ENCODE results near the gene SEMA5B.

The SEMA5B gene

GRCh38 chr3:123019591-123019990 lies 8.0 kb downstream of the SEMA5B start:
- no peak for DNase-seq (ENCODE audit: insufficient read length, low spot score)
- TF ChIP-seq POLR2AphosphoS5 (IDR thresholded peaks at IDR 0.05; ENCODE audit: low read depth, low read length) (no peak), PAX5 (IDR thresholded peaks at IDR 0.05; ENCODE audit: insufficient read depth, low read length, severe bottlenecking) (no peak), POU2F2 (IDR thresholded peaks at IDR 0.05; ENCODE audit: low read depth, low read length) (no peak), SPI1 (IDR thresholded peaks at IDR 0.05; ENCODE audit: low read depth, low read length) (no peak), TAF1 (IDR thresholded peaks at IDR 0.05; ENCODE audit: low read depth, low read length) (no peak), POLR2A (IDR thresholded peaks at IDR 0.05; ENCODE audit: low read depth, low read length) (no peak)
- no peak for FAIRE-seq

DNA sequence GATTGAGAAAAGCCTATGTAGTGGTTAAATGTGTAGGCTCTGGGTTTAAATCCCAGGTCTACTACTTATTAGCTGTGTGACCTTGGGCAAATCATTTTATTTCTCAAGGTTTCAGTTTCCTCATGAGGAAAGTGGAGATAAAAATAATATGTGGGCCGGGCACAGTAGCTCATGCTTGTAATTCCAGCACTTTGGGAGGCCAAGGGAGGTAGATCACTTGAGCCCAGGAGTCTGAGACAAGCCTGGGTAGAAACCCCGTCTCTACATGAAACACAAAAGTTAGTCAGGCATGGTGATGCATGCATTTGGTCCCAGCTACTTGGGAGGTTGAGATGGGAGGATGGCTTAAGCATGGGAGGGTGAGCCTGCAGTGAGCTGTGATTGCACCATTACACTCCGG lies 8.4 kb downstream of the SEMA5B start:
- DNase-seq (ENCODE audit: insufficient read length, low spot score) = no peak
- TF ChIP-seq PAX5 (IDR thresholded peaks at IDR 0.05; ENCODE audit: insufficient read depth, low read length, severe bottlenecking) (no peak), POLR2A (IDR thresholded peaks at IDR 0.05; ENCODE audit: low read depth, low read length) (no peak), POU2F2 (IDR thresholded peaks at IDR 0.05; ENCODE audit: low read depth, low read length) (no peak), POLR2AphosphoS5 (IDR thresholded peaks at IDR 0.05; ENCODE audit: low read depth, low read length) (no peak), SPI1 (IDR thresholded peaks at IDR 0.05; ENCODE audit: low read depth, low read length) (no peak), TAF1 (IDR thresholded peaks at IDR 0.05; ENCODE audit: low read depth, low read length) (no peak)

GRCh38 chr3:123018683-123019082 lies 8.9 kb downstream of the SEMA5B start:
- FAIRE-seq (no peak), DNase-seq (ENCODE audit: insufficient read length, low spot score) (no peak)
- TF ChIP-seq PAX5 (IDR thresholded peaks at IDR 0.05; ENCODE audit: insufficient read depth, low read length, severe bottlenecking) (no peak), POU2F2 (IDR thresholded peaks at IDR 0.05; ENCODE audit: low read depth, low read length) (no peak), POLR2A (IDR thresholded peaks at IDR 0.05; ENCODE audit: low read depth, low read length) (no peak), POLR2AphosphoS5 (IDR thresholded peaks at IDR 0.05; ENCODE audit: low read depth, low read length) (no peak), TAF1 (IDR thresholded peaks at IDR 0.05; ENCODE audit: low read depth, low read length) (no peak), SPI1 (IDR thresholded peaks at IDR 0.05; ENCODE audit: low read depth, low read length) (no peak)

More for the DNA sequence above, 8.4 kb downstream of the SEMA5B start:
- no peak for FAIRE-seq

GRCh38 chr3:123015596-123015995 lies 12.0 kb downstream of the SEMA5B start:
- FAIRE-seq = no peak
- DNase-seq (ENCODE audit: insufficient read length, low spot score) = no peak
- no peak for TF ChIP-seq POLR2A (IDR thresholded peaks at IDR 0.05; ENCODE audit: low read depth, low read length)
- no peak for TF ChIP-seq TAF1 (IDR thresholded peaks at IDR 0.05; ENCODE audit: low read depth, low read length)
- TF ChIP-seq PAX5 (IDR thresholded peaks at IDR 0.05; ENCODE audit: insufficient read depth, low read length, severe bottlenecking) = no peak
- TF ChIP-seq POU2F2 (IDR thresholded peaks at IDR 0.05; ENCODE audit: low read depth, low read length) = no peak
- TF ChIP-seq SPI1 (IDR thresholded peaks at IDR 0.05; ENCODE audit: low read depth, low read length) = no peak
- no peak for TF ChIP-seq POLR2AphosphoS5 (IDR thresholded peaks at IDR 0.05; ENCODE audit: low read depth, low read length)

DNA sequence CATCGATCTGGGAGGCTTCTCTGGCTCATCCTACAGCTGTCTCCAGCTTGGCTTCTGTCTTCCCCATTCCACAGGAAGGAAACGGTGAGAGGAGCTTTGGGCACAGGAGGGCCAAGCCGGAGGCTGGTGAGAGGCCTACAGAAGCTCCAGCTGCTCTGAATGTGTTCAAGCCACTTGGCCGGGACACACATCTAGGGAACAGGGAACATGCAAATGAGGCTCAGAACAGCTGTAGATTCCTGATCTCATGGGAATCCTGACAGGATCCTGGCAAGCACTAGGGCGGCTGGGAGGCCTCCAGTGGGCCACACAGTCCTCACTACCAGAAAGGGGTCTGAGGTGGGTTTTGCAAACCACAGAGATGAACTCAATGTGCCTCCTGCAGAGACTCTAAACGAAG lies 13.7 kb downstream of the SEMA5B start:
- no peak for FAIRE-seq
- DNase-seq (ENCODE audit: insufficient read length, low spot score) = no peak
- TF ChIP-seq POLR2A (IDR thresholded peaks at IDR 0.05; ENCODE audit: low read depth, low read length) (no peak), POLR2AphosphoS5 (IDR thresholded peaks at IDR 0.05; ENCODE audit: low read depth, low read length) (no peak), PAX5 (IDR thresholded peaks at IDR 0.05; ENCODE audit: insufficient read depth, low read length, severe bottlenecking) (no peak), TAF1 (IDR thresholded peaks at IDR 0.05; ENCODE audit: low read depth, low read length) (no peak), SPI1 (IDR thresholded peaks at IDR 0.05; ENCODE audit: low read depth, low read length) (no peak), POU2F2 (IDR thresholded peaks at IDR 0.05; ENCODE audit: low read depth, low read length) (no peak)

- DNase-seq (ENCODE audit: insufficient read length, low spot score) (no peak), FAIRE-seq (no peak)
- TF ChIP-seq POLR2AphosphoS5 (IDR thresholded peaks at IDR 0.05; ENCODE audit: low read depth, low read length) = no peak
- TF ChIP-seq PAX5 (IDR thresholded peaks at IDR 0.05; ENCODE audit: insufficient read depth, low read length, severe bottlenecking) = no peak
- TF ChIP-seq SPI1 (IDR thresholded peaks at IDR 0.05; ENCODE audit: low read depth, low read length) = no peak
- TF ChIP-seq POU2F2 (IDR thresholded peaks at IDR 0.05; ENCODE audit: low read depth, low read length) = no peak
- no peak for TF ChIP-seq POLR2A (IDR thresholded peaks at IDR 0.05; ENCODE audit: low read depth, low read length)
- TF ChIP-seq TAF1 (IDR thresholded peaks at IDR 0.05; ENCODE audit: low read depth, low read length) = no peak
Measured at GRCh38 chr3:123012652-123013051, 14.9 kb downstream of the SEMA5B start.

DNA sequence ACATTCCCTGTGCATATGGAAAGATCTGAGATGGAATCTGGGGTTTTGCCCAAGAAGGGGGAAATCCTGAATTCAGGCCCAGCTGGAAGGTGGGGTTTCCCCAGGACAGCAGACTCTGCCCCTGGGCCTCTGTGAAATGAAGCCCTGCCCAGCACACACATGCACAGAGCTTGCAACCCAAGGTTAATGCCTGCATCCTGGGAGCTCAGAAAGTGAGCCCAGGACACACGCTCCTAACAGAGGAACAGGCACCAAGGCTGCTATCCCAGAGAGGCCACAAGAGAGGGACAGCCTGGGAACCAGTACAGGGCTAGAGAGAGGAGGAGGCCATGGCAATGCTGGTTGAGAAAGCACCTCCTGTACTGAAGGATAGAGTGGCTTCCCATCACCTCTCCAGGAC lies 16.1 kb downstream of the SEMA5B start:
- no peak for FAIRE-seq
- TF ChIP-seq POU2F2 (IDR thresholded peaks at IDR 0.05; ENCODE audit: low read depth, low read length) = no peak
- TF ChIP-seq SPI1 (IDR thresholded peaks at IDR 0.05; ENCODE audit: low read depth, low read length) = no peak
- no peak for TF ChIP-seq TAF1 (IDR thresholded peaks at IDR 0.05; ENCODE audit: low read depth, low read length)
- no peak for TF ChIP-seq PAX5 (IDR thresholded peaks at IDR 0.05; ENCODE audit: insufficient read depth, low read length, severe bottlenecking)
- TF ChIP-seq POLR2AphosphoS5 (IDR thresholded peaks at IDR 0.05; ENCODE audit: low read depth, low read length) = no peak
- TF ChIP-seq POLR2A (IDR thresholded peaks at IDR 0.05; ENCODE audit: low read depth, low read length) = no peak
- DNase-seq (ENCODE audit: insufficient read length, low spot score) = no peak

DNA sequence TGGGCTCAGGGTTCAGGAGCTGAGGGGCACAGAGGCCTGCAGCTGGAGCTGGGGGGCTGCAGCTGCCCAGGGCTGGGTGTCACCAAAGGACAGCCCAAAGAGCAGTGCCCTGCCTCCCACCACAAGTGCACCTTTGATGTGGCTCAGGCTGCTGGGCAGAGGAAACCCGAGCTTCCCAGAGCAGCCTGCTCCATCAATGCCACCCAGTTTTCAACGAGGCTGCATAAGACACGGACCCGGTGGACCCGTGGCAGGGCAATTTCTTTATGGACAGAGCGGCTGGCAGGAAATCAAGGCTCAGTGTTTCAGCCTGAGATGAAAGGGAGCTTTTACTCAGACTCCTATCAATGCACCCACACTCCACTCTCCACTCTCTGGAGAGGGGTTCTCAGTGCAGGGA lies 18.7 kb downstream of the SEMA5B start:
- TF ChIP-seq POLR2AphosphoS5 (IDR thresholded peaks at IDR 0.05; ENCODE audit: low read depth, low read length) (no peak), SPI1 (IDR thresholded peaks at IDR 0.05; ENCODE audit: low read depth, low read length) (no peak), PAX5 (IDR thresholded peaks at IDR 0.05; ENCODE audit: insufficient read depth, low read length, severe bottlenecking) (no peak), POU2F2 (IDR thresholded peaks at IDR 0.05; ENCODE audit: low read depth, low read length) (no peak), TAF1 (IDR thresholded peaks at IDR 0.05; ENCODE audit: low read depth, low read length) (no peak), POLR2A (IDR thresholded peaks at IDR 0.05; ENCODE audit: low read depth, low read length) (no peak)
- FAIRE-seq (no peak), DNase-seq (ENCODE audit: insufficient read length, low spot score) (no peak)

- TF ChIP-seq POLR2AphosphoS5 (IDR thresholded peaks at IDR 0.05; ENCODE audit: low read depth, low read length) (no peak), SPI1 (IDR thresholded peaks at IDR 0.05; ENCODE audit: low read depth, low read length) (no peak), POU2F2 (IDR thresholded peaks at IDR 0.05; ENCODE audit: low read depth, low read length) (no peak), POLR2A (IDR thresholded peaks at IDR 0.05; ENCODE audit: low read depth, low read length) (no peak), PAX5 (IDR thresholded peaks at IDR 0.05; ENCODE audit: insufficient read depth, low read length, severe bottlenecking) (no peak), TAF1 (IDR thresholded peaks at IDR 0.05; ENCODE audit: low read depth, low read length) (no peak)
- no peak for FAIRE-seq
- DNase-seq (ENCODE audit: insufficient read length, low spot score) = no peak
Measured at GRCh38 chr3:123006609-123007008, 21.0 kb downstream of the SEMA5B start.

GRCh38 chr3:123005291-123005690 lies 22.3 kb downstream of the SEMA5B start:
- DNase-seq (ENCODE audit: insufficient read length, low spot score) = no peak
- no peak for TF ChIP-seq TAF1 (IDR thresholded peaks at IDR 0.05; ENCODE audit: low read depth, low read length)
- TF ChIP-seq POLR2AphosphoS5 (IDR thresholded peaks at IDR 0.05; ENCODE audit: low read depth, low read length) = no peak
- no peak for TF ChIP-seq POLR2A (IDR thresholded peaks at IDR 0.05; ENCODE audit: low read depth, low read length)
- TF ChIP-seq POU2F2 (IDR thresholded peaks at IDR 0.05; ENCODE audit: low read depth, low read length) = no peak
- TF ChIP-seq PAX5 (IDR thresholded peaks at IDR 0.05; ENCODE audit: insufficient read depth, low read length, severe bottlenecking) = no peak
- no peak for TF ChIP-seq SPI1 (IDR thresholded peaks at IDR 0.05; ENCODE audit: low read depth, low read length)
- FAIRE-seq = no peak
